ENCODE data around the gene AQP7.
A peak's percentile ranks its signal among the peaks of the same experiment; 100 is the strongest.
"Not testable (repeated sequence)": the region's sequence is repeated elsewhere in the genome, so short reads cannot be mapped to it uniquely, and the experiment has no call there.

Gene AQP7

GRCh38 chr9:33402371-33402770, at the start of gene AQP7:
Gene AQP7, minus strand, starts transcription at chr9:33402568. Its CDS starts 1,306 bp downstream, at chr9:33401262.
- Mint-ChIP-seq H3K4me1 (peaks cover 49% of the 10 kb centered on the region), H3K27ac (peak within 1 kb of the TSS; percentile 44), H3K27me3 (ENCODE audit: low read depth, poor library complexity) (peaks cover 27% of the 10 kb centered on the region)
- not testable (repeated sequence) for H3K4me3 Mint-ChIP-seq; H3K9me3 Mint-ChIP-seq; H3K36me3 Mint-ChIP-seq (ENCODE audit: low read depth); DNase-seq

- Mint-ChIP-seq H3K4me1 (peaks cover 38% of the 10 kb centered on the region), H3K9me3 (no peaks in the 10 kb centered on the region), H3K36me3 (ENCODE audit: low read depth) (no peaks in the 10 kb centered on the region), H3K27ac (no peak overlapping the region), H3K27me3 (ENCODE audit: low read depth, poor library complexity) (peaks cover 36% of the 10 kb centered on the region), H3K4me3 (no peak overlapping the region)
- TF ChIP-seq CTCF (IDR thresholded peaks at IDR 0.05): no peak
- DNase-seq: no peak
Measured at GRCh38 chr9:33450621-33451146, 48.3 kb upstream of the AQP7 start.

GRCh38 chr9:33449715-33450114, 47.3 kb upstream of the AQP7 start:
- H3K9me3 Mint-ChIP-seq: no peaks in the 10 kb centered on the region
- TF ChIP-seq CTCF (IDR thresholded peaks at IDR 0.05): no peak
- H3K4me1 Mint-ChIP-seq: peaks cover 48% of the 10 kb centered on the region
- DNase-seq: no peak
- no peaks in the 10 kb centered on the region for H3K36me3 Mint-ChIP-seq (ENCODE audit: low read depth)
- H3K4me3 Mint-ChIP-seq: no peak overlapping the region
- H3K27me3 Mint-ChIP-seq (ENCODE audit: low read depth, poor library complexity): peaks cover 36% of the 10 kb centered on the region
- no peak overlapping the region for H3K27ac Mint-ChIP-seq

- peak overlapping the region; percentile 81 for H3K4me3 Mint-ChIP-seq
- H3K27ac Mint-ChIP-seq: no peak overlapping the region
- H3K9me3 Mint-ChIP-seq: no peaks in the 10 kb centered on the region
- peaks cover 39% of the 10 kb centered on the region for H3K27me3 Mint-ChIP-seq (ENCODE audit: low read depth, poor library complexity)
- H3K4me1 Mint-ChIP-seq: peaks cover 53% of the 10 kb centered on the region
- DNase-seq: no peak
- TF ChIP-seq CTCF (IDR thresholded peaks at IDR 0.05): no peak
- no peaks in the 10 kb centered on the region for H3K36me3 Mint-ChIP-seq (ENCODE audit: low read depth)
Measured at GRCh38 chr9:33447799-33448553, 45.6 kb upstream of the AQP7 start.

- Mint-ChIP-seq H3K4me3 (peak within 1 kb of the TSS; percentile 81), H3K4me1 (peaks cover 52% of the 10 kb centered on the region), H3K27me3 (ENCODE audit: low read depth, poor library complexity) (peaks cover 42% of the 10 kb centered on the region), H3K27ac (peak within 1 kb of the TSS; percentile 14), H3K36me3 (ENCODE audit: low read depth) (no peaks in the 10 kb centered on the region), H3K9me3 (no peaks in the 10 kb centered on the region)
- peak; percentile 82 for DNase-seq
- no peak for TF ChIP-seq CTCF (IDR thresholded peaks at IDR 0.05)
Measured at GRCh38 chr9:33446946-33447798, 44.8 kb upstream of the AQP7 start, which contains the start of gene AQP3. Gene AQP3, minus strand, starts transcription at chr9:33447593. Its CDS starts 63 bp downstream, at chr9:33447530.
